K562 (cell line): ENCODE measurements around the gene ZMIZ1. TPM values are rescaled to one million over a fixed set of nuclear protein-coding genes. Genes with fewer than 3 reads are reported as not detected.

ENCODE experiments used
- EP300 ChIP-seq: IDR thresholded peaks from 2 replicates; pipeline ENCODE4 v1.6.1; 2012; ENCODE audit warnings: low read length, improper control_type of control experiment
- FOSL1 ChIP-seq: fragments of 200-800 bp; sonication (Bioruptor generic); conservative IDR thresholded peaks from 2 replicates; pipeline ENCODE4 v1.6.1; 2016; ENCODE audit warnings: missing genetic modification characterization, missing compliant biosample characterization
- FOXK2 ChIP-seq, 2 experiments: fragments of 450-650 bp; IDR thresholded peaks in 1 of 2; conservative IDR thresholded peaks in 1 of 2; 2 replicates each; pipeline ENCODE4 v1.6.1; 2016; ENCODE audit warnings: low read depth in 2 of 2, mild to moderate bottlenecking in 1 of 2
- HDAC1 ChIP-seq, 2 experiments: fragments of 450-650 bp; IDR thresholded peaks; 2 replicates each; pipeline ENCODE4 v1.6.1; 2016 to 2017; ENCODE audit warnings: inconsistent platforms in 1 of 2, mild to moderate bottlenecking in 1 of 2, moderate library complexity in 1 of 2
- HDAC2 ChIP-seq: fragments of 450-650 bp; IDR thresholded peaks from 2 replicates; pipeline ENCODE4 v1.6.1; 2016; ENCODE audit warnings: mild to moderate bottlenecking
- HNRNPLL ChIP-seq: fragments of 200-400 bp; formaldehyde crosslinking; IDR thresholded peaks from 2 replicates; pipeline ENCODE4 v1.6.1; 2017; ENCODE audit warnings: low read length, low read depth, mild to moderate bottlenecking; ENCODE audit not compliant: poor library complexity, severe bottlenecking
- MBD2 ChIP-seq: sonication (generic); IDR thresholded peaks from 2 replicates; pipeline ENCODE4 v1.6.1; 2016; ENCODE audit warnings: low read depth, borderline replicate concordance
- MEF2A ChIP-seq: IDR thresholded peaks from 2 replicates; pipeline ENCODE4 v1.6.1; 2011; ENCODE audit warnings: low read depth, mild to moderate bottlenecking, low read length, moderate library complexity; ENCODE audit not compliant: control insufficient read depth
- MNT ChIP-seq, 2 experiments: fragments of 450-650 bp; conservative IDR thresholded peaks; 2 replicates each; pipeline ENCODE4 v1.6.1; 2017; ENCODE audit warnings: mild to moderate bottlenecking in 2 of 2, moderate library complexity in 2 of 2
- MTA2 ChIP-seq: fragments of 450-650 bp; IDR thresholded peaks from 2 replicates; pipeline ENCODE4 v1.6.1; 2016; ENCODE audit warnings: low read depth
- MYC ChIP-seq, 2 experiments: fragments of 250-450 bp in 1 of 2; sonication (Bioruptor Pico) in 1 of 2; IDR thresholded peaks; 2 replicates each; pipeline versions ENCODE4 v1.5.1 to v1.6.1; 2012 to 2021; ENCODE audit warnings: low read depth in 2 of 2, borderline replicate concordance in 1 of 2, improper control_type of control experiment in 1 of 2, low read length in 1 of 2, mild to moderate bottlenecking in 1 of 2, moderate library complexity in 1 of 2
- PHB2 ChIP-seq: fragments of 450-650 bp; IDR thresholded peaks from 2 replicates; pipeline ENCODE4 v1.6.1; 2017; ENCODE audit warnings: low read depth
- POU5F1 ChIP-seq: fragments of 150-350 bp; IDR thresholded peaks from 2 replicates; pipeline ENCODE4 v1.6.1; 2014; ENCODE audit warnings: borderline replicate concordance, low read length, low read depth, mild to moderate bottlenecking; ENCODE audit not compliant: partially characterized antibody
- RBBP5 ChIP-seq: fragments of 200-600 bp; sonication (generic); IDR thresholded peaks from 2 replicates; pipeline ENCODE4 v1.6.1; 2012; ENCODE audit warnings: borderline replicate concordance, mild to moderate bottlenecking, low read length, control low read depth, inconsistent platforms; ENCODE audit not compliant: insufficient read depth, poor library complexity, severe bottlenecking
- ZEB2 ChIP-seq: fragments of 450-650 bp; IDR thresholded peaks from 2 replicates; pipeline ENCODE4 v1.6.1; 2016
- ZNF143 ChIP-seq: sonication (generic); formaldehyde crosslinking; IDR thresholded peaks from 2 replicates; pipeline ENCODE4 v1.9.0; 2022; ENCODE audit warnings: mild to moderate bottlenecking, missing genetic modification reagents
- polyA plus RNA-seq, 8 experiments: library from polyadenylated mRNA; depleted of rRNA in 4 of 8; stranded (reverse) in 5 of 8; unstranded in 3 of 8; fragments of >200 nt; fragmentation: Nextera tagmentation in 2 of 8; fragmentation: Illumina TruSeq in 1 of 8; extraction: Ambion mirVana in 2 of 8; extraction: Trizol in 1 of 8; gene quantifications; 2 replicates each; pipeline versions ENCODE4 v1.2.1 to v1.2.3, GENCODE V29; 2011 to 2014; ENCODE audit warnings: inconsistent platforms in 1 of 8, missing spikeins in 1 of 8
- total RNA-seq, 7 experiments: library from RNA; depleted of rRNA in 6 of 7; stranded (reverse); fragments of >200 nt in 6 of 7; fragmentation: Illumina TruSeq in 2 of 7; extraction: Trizol in 2 of 7; gene quantifications; 2 replicates each; pipeline versions ENCODE4 v1.2.1 to v1.2.3, GENCODE V29; 2011 to 2021; ENCODE audit warnings: low replicate concordance in 1 of 7
- TF ChIP-seq, protein P1 (sequence below): fragments of 450-650 bp; IDR thresholded peaks from 2 replicates; pipeline ENCODE4 v1.6.1; 2014; ENCODE audit warnings: low read depth, mild to moderate bottlenecking, moderate library complexity, borderline replicate concordance
- TF ChIP-seq, protein P2 (sequence below): fragments of 450-650 bp; IDR thresholded peaks from 2 replicates; pipeline ENCODE4 v1.6.1; 2016; ENCODE audit warnings: antibody characterized with exemption
- TF ChIP-seq, protein P3 (sequence below): fragments of 450-650 bp; conservative IDR thresholded peaks from 2 replicates; pipeline ENCODE4 v1.6.1; 2016; ENCODE audit warnings: missing genetic modification characterization, low read depth, mild to moderate bottlenecking, missing compliant biosample characterization, moderate library complexity
- TF ChIP-seq, protein P4 (sequence below): fragments of 250-450 bp; sonication (Bioruptor Pico); IDR thresholded peaks from 2 replicates; pipeline ENCODE4 v1.8.0; 2022; ENCODE audit warnings: inconsistent platforms

ZMIZ1 gene
- total and polyA plus RNA-seq, 9 of the 15 experiments (the other 6 are each of a cell fraction or from before 2014, with no cell fraction given) = 1.0 to 37.3 (median 4.3) TPM

GRCh38 chr10:79178614-79179163 is 109.9 kb downstream of the ZMIZ1 start (continued):
- TF ChIP-seq, protein P1, sequence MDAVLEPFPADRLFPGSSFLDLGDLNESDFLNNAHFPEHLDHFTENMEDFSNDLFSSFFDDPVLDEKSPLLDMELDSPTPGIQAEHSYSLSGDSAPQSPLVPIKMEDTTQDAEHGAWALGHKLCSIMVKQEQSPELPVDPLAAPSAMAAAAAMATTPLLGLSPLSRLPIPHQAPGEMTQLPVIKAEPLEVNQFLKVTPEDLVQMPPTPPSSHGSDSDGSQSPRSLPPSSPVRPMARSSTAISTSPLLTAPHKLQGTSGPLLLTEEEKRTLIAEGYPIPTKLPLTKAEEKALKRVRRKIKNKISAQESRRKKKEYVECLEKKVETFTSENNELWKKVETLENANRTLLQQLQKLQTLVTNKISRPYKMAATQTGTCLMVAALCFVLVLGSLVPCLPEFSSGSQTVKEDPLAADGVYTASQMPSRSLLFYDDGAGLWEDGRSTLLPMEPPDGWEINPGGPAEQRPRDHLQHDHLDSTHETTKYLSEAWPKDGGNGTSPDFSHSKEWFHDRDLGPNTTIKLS = peak; percentile 46; the same call in 1 of the 2 replicates
- TF ChIP-seq PHB2 = peak; percentile 85
- peak; percentile 93 for TF ChIP-seq MTA2
- TF ChIP-seq HNRNPLL = peak; percentile 26
- peak; percentile 92 for TF ChIP-seq MBD2
- peak; percentile 73 for TF ChIP-seq MYC (IDR thresholded peaks at IDR 0.05; ENCODE audit: low read depth, low read length)
- no peak for TF ChIP-seq MYC (CRISPR knock-in tag; IDR thresholded peaks at IDR 0.05; ENCODE audit: borderline replicate concordance, low read depth)
- peak in 1 of 2 experiments; percentile 71; a peak in 2 of 4 replicates for TF ChIP-seq FOXK2 (conservative IDR thresholded peaks at IDR 0.05 in 1 of 2, IDR thresholded peaks at IDR 0.05 in 1 of 2; ENCODE audit: low read depth in 2 of 2)
- TF ChIP-seq EP300 = peak; percentile 89
- TF ChIP-seq, protein P2, sequence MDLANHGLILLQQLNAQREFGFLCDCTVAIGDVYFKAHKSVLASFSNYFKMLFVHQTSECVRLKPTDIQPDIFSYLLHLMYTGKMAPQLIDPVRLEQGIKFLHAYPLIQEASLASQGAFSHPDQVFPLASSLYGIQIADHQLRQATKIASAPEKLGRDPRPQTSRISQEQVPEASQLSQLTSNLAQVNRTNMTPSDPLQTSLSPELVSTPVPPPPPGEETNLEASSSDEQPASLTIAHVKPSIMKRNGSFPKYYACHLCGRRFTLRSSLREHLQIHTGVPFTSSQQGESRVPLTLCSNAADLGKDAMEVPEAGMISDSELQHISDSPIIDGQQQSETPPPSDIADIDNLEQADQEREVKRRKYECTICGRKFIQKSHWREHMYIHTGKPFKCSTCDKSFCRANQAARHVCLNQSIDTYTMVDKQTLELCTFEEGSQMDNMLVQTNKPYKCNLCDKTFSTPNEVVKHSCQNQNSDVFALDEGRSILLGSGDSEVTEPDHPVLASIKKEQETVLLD = peak; percentile 68
- no peak for TF ChIP-seq POU5F1
- TF ChIP-seq HDAC1 (IDR thresholded peaks at IDR 0.05) = peak in 1 of 2 experiments; percentile 79; a peak in 1 of 4 replicates
- TF ChIP-seq MEF2A = no peak
- 0 out of 2 replicates have a peak, but pooled peaks have one; percentile 10 for TF ChIP-seq ZNF143 (CRISPR knock-in tag)
- peak in 1 of 2 experiments; percentile 91 for TF ChIP-seq MNT (conservative IDR thresholded peaks at IDR 0.05)
- TF ChIP-seq HDAC2 = peak; percentile 92; the same call in 1 of the 2 replicates
- peak; percentile 86 for TF ChIP-seq ZEB2
- TF ChIP-seq FOSL1 (tag) = peak; percentile 98
- TF ChIP-seq RBBP5 = peak; percentile 97
- TF ChIP-seq, protein P3, sequence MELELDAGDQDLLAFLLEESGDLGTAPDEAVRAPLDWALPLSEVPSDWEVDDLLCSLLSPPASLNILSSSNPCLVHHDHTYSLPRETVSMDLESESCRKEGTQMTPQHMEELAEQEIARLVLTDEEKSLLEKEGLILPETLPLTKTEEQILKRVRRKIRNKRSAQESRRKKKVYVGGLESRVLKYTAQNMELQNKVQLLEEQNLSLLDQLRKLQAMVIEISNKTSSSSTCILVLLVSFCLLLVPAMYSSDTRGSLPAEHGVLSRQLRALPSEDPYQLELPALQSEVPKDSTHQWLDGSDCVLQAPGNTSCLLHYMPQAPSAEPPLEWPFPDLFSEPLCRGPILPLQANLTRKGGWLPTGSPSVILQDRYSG (tag) = peak; percentile 70; the same call in 1 of the 2 replicates
- TF ChIP-seq, protein P4, sequence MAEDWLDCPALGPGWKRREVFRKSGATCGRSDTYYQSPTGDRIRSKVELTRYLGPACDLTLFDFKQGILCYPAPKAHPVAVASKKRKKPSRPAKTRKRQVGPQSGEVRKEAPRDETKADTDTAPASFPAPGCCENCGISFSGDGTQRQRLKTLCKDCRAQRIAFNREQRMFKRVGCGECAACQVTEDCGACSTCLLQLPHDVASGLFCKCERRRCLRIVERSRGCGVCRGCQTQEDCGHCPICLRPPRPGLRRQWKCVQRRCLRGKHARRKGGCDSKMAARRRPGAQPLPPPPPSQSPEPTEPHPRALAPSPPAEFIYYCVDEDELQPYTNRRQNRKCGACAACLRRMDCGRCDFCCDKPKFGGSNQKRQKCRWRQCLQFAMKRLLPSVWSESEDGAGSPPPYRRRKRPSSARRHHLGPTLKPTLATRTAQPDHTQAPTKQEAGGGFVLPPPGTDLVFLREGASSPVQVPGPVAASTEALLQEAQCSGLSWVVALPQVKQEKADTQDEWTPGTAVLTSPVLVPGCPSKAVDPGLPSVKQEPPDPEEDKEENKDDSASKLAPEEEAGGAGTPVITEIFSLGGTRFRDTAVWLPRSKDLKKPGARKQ = no peak
